ENCODE data around the gene POLR2I. TPM values are rescaled to one million over a fixed set of nuclear protein-coding genes. Genes with fewer than 3 reads are reported as not detected.

POLR2I gene
- total RNA-seq, 1 donor from 2014 or later, result 64.7 TPM

Other genes starting within 250 kb of the POLR2I start
- 179 TPM for gene APLP1, start 246.3 kb downstream of the POLR2I start, total RNA-seq
- 3.0 TPM for gene NFKBID, start 214.3 kb downstream of the POLR2I start, total RNA-seq
- gene HCST, start 212.3 kb downstream of the POLR2I start, total RNA-seq, result not detected
- 3.1 TPM for gene TYROBP, start 206.6 kb downstream of the POLR2I start, total RNA-seq
- gene LRFN3, start 178.5 kb downstream of the POLR2I start, total RNA-seq, result 10.5 TPM
- gene SDHAF1, start 119.7 kb downstream of the POLR2I start, total RNA-seq, result 10.6 TPM
- gene SYNE4, start 106.1 kb downstream of the POLR2I start, total RNA-seq, result not detected
- gene ALKBH6, start 100.7 kb downstream of the POLR2I start, total RNA-seq, result 5.3 TPM
- gene CLIP3, start 82.0 kb downstream of the POLR2I start, total RNA-seq, result 27.1 TPM
- 1.9 TPM for gene THAP8, start 60.6 kb downstream of the POLR2I start, total RNA-seq
- 0.78 TPM for gene WDR62, start 60.0 kb downstream of the POLR2I start, total RNA-seq
- gene OVOL3, start 3.7 kb downstream of the POLR2I start, total RNA-seq, result not detected
- 373 TPM for gene TBCB, start 593 bp upstream of the POLR2I start, total RNA-seq
- gene CAPNS1, start 25.2 kb upstream of the POLR2I start, total RNA-seq, result 103 TPM
- gene COX7A1, start 37.6 kb upstream of the POLR2I start, total RNA-seq, result 3.9 TPM
- 21.7 TPM for gene ZNF565, start 99.8 kb upstream of the POLR2I start, total RNA-seq
- 86.9 TPM for gene ZNF146, start 100.2 kb upstream of the POLR2I start, total RNA-seq

All from occipital lobe (tissue), 1 donor.